A549 (cell line): ENCODE measurements around the gene PRTG. TPM values are rescaled to one million over a fixed set of nuclear protein-coding genes. Genes with fewer than 3 reads are reported as not detected.

Experiments
- ATAC-seq, 2 experiments: fragments of 200-7000 bp in 1 of 2; fragments of >200 bp in 1 of 2; cut with Nextera tagmentation in 1 of 2; cut with Tn5 transposase in 1 of 2; 3 replicates each; pipeline versions ENCODE4 v1.8.0 to v1.9.1; 2018 to 2020; ENCODE audit warnings: mild to moderate bottlenecking in 1 of 2, moderate library complexity in 1 of 2
- CTCF ChIA-PET: fragments of 300-600 bp; sonication (Branson Sonifier 250); formaldehyde crosslinking; extraction: SDS; loops from one replicate; lab custom pipeline; 2021; ENCODE audit warnings: antibody characterized with exemption, inconsistent platforms; lab: Yijun Ruan, JAX
- POLR2A ChIA-PET: fragments of 350-600 bp; formaldehyde crosslinking; extraction: SDS; loops from one replicate; lab custom pipeline; 2021; ENCODE audit warnings: antibody characterized with exemption, inconsistent platforms; lab: Yijun Ruan, JAX
- DNase-seq, 2 experiments: peaks; one replicate each; pipeline versions ENCODE4 v3.0.0 to v3.0.0-alpha.2; 2011 to 2016; ENCODE audit warnings: low read depth in 1 of 2, low spot score in 1 of 2
- FAIRE-seq: peaks from 2 replicates; lab custom pipeline; 2011; peaks lifted over from hg19 to GRCh38; lab: Jason Lieb, UNC
- H3K27ac ChIP-seq, 2 experiments: fragments of >200 bp; sonication (Bioruptor Twin); formaldehyde crosslinking; 3 replicates each; pipeline ENCODE4 v1.5.1; 2016 to 2017
- H3K4me1 ChIP-seq: fragments of >200 bp; sonication (Bioruptor Twin); formaldehyde crosslinking; 3 replicates; pipeline ENCODE4 v1.6.1; 2016
- H3K4me2 ChIP-seq: fragments of >200 bp; sonication (Bioruptor Twin); formaldehyde crosslinking; 3 replicates; pipeline ENCODE4 v1.6.1; 2016
- H3K4me3 ChIP-seq: fragments of >200 bp; sonication (Bioruptor Twin); formaldehyde crosslinking; 3 replicates; pipeline ENCODE4 v1.5.1; 2016
- H3K9me3 ChIP-seq: fragments of >200 bp; sonication (Bioruptor Twin); formaldehyde crosslinking; 3 replicates; pipeline ENCODE4 v1.6.1; 2016
- E2F6 ChIP-seq: IDR thresholded peaks from 2 replicates; pipeline ENCODE4 v1.6.1; 2012; ENCODE audit warnings: low read depth, borderline replicate concordance
- EHMT2 ChIP-seq: fragments of 200-600 bp; sonication (generic); IDR thresholded peaks from 2 replicates; pipeline ENCODE4 v1.6.1; 2016; ENCODE audit warnings: antibody characterized with exemption, low read depth, mild to moderate bottlenecking, moderate library complexity
- ELK1 ChIP-seq: fragments of 150-350 bp; IDR thresholded peaks from 2 replicates; pipeline ENCODE4 v1.6.1; 2014; ENCODE audit warnings: low read depth, mild to moderate bottlenecking, low read length
- FOSB ChIP-seq: fragments of 250-450 bp; sonication (Bioruptor Pico); IDR thresholded peaks from 2 replicates; pipeline ENCODE4 v1.5.0; 2020; ENCODE audit warnings: mild to moderate bottlenecking, moderate library complexity
- FOXS1 ChIP-seq: fragments of 250-450 bp; sonication (Bioruptor Pico); IDR thresholded peaks from 2 replicates; pipeline ENCODE4 v1.5.0; 2020; ENCODE audit warnings: mild to moderate bottlenecking, moderate library complexity
- HDAC2 ChIP-seq: fragments of 200-600 bp; sonication (generic); IDR thresholded peaks from 2 replicates; pipeline ENCODE4 v1.6.1; 2016
- HMGXB4 ChIP-seq: fragments of 250-450 bp; sonication (Bioruptor Pico); IDR thresholded peaks from 2 replicates; pipeline ENCODE4 v1.5.0; 2021; ENCODE audit warnings: mild to moderate bottlenecking, moderate library complexity, borderline replicate concordance
- JUNB ChIP-seq: fragments of >200 bp; sonication (Bioruptor Twin); formaldehyde crosslinking; IDR thresholded peaks from 2 replicates; pipeline ENCODE4 v1.6.1; 2016
- MAZ ChIP-seq: fragments of 150-350 bp; IDR thresholded peaks from 2 replicates; pipeline ENCODE4 v1.6.1; 2014; ENCODE audit warnings: antibody characterized with exemption, low read depth, low read length, borderline replicate concordance
- PBX3 ChIP-seq: IDR thresholded peaks from 2 replicates; pipeline ENCODE4 v1.6.1; 2012
- POLR2AphosphoS2 ChIP-seq: conservative IDR thresholded peaks from 2 replicates; pipeline ENCODE4 v1.6.1; 2012; ENCODE audit warnings: low read length, improper control_type of control experiment, inconsistent platforms
- RARB ChIP-seq: fragments of 250-450 bp; sonication (Bioruptor Pico); IDR thresholded peaks from 2 replicates; pipeline ENCODE4 v1.8.0; 2021; ENCODE audit warnings: mild to moderate bottlenecking, moderate library complexity
- USF2 ChIP-seq: fragments of 450-650 bp; IDR thresholded peaks from 2 replicates; pipeline ENCODE4 v1.6.1; 2014; ENCODE audit warnings: antibody characterized with exemption
- WGBS: methylation state at CpG from one replicate; pipeline ENCODE4 v1.1.6; 2017; ENCODE audit errors: missing lambda C conversion rate; 5-methylcytosine and 5-hydroxymethylcytosine counted together
- polyA plus RNA-seq, 4 experiments: library from polyadenylated mRNA; depleted of rRNA in 3 of 4; stranded (reverse); fragments of >200 nt; fragmentation: RNase III in 1 of 4; extraction: RNeasy Plus Mini Kit Qiagen cat#74134 plus additional on column Dnase treatment in 1 of 4; gene quantifications; 2 replicates in 3 of 4; 3 replicates in 1 of 4; pipeline ENCODE4 v1.2.3, GENCODE V29; 2011 to 2017

The PRTG gene
- polyA plus RNA-seq, 2 of the 4 experiments (the other 2 are of a cell fraction), result 5.5 to 10.7 TPM

- no peak for TF ChIP-seq HMGXB4 (CRISPR knock-in tag)
- TF ChIP-seq ELK1, result no peak
Measured at GRCh38 chr15:55770806-55771205, 27.9 kb upstream of the PRTG start (continued).

- no peak overlapping the region for H3K27ac ChIP-seq
- no peaks in the 10 kb centered on the region for H3K4me1 ChIP-seq
- ChIA-PET CTCF (interaction anchor here (4.0 kb wide), 1 partner anchor 12 kb away, joined by 10 read pairs; no protein-coding TSS in a partner anchor), POLR2A (no interaction called here)
- no peaks in the 10 kb centered on the region for H3K9me3 ChIP-seq
- DNase-seq (no peak), ATAC-seq (no peak), FAIRE-seq (no peak)
- no peak overlapping the region for H3K4me3 ChIP-seq
- TF ChIP-seq POLR2AphosphoS2, result no peak
- no peak for TF ChIP-seq FOSB (CRISPR knock-in tag)
- no peak for TF ChIP-seq RARB (CRISPR knock-in tag)
- no peak for TF ChIP-seq JUNB
- TF ChIP-seq EHMT2, result no peak
- no peak overlapping the region for H3K4me2 ChIP-seq
- WGBS, result 87% methylated on average over 4 of the region's 4 CpGs
Measured at GRCh38 chr15:55770261-55770660, 27.3 kb upstream of the PRTG start.

- ChIA-PET POLR2A (interaction anchor here (1.0 kb wide), 1 partner anchor 20 kb away, joined by 3 read pairs; no protein-coding TSS in a partner anchor), CTCF (interaction anchor here (0.6 kb wide), 1 partner anchor 14 kb away, joined by 3 read pairs; no protein-coding TSS in a partner anchor)
- H3K27ac ChIP-seq, result no peak overlapping the region
- TF ChIP-seq FOXS1 (CRISPR knock-in tag) (no peak), FOSB (CRISPR knock-in tag) (no peak), JUNB (no peak), PBX3 (no peak), E2F6 (no peak), HDAC2 (no peak)
- FAIRE-seq, result no peak
- no peaks in the 10 kb centered on the region for H3K4me1 ChIP-seq
- no peak overlapping the region for H3K4me3 ChIP-seq
- H3K9me3 ChIP-seq, result no peaks in the 10 kb centered on the region
- 73% methylated on average over 10 of the region's 10 CpGs for WGBS
- DNase-seq, result no peak
- no peak for ATAC-seq
- no peak overlapping the region for H3K4me2 ChIP-seq
Measured at GRCh38 chr15:55768670-55769185, 25.8 kb upstream of the PRTG start.

GRCh38 chr15:55766676-55767075, 23.7 kb upstream of the PRTG start:
- Histone ChIP-seq H3K4me1 (no peaks in the 10 kb centered on the region), H3K4me2 (no peak overlapping the region), H3K27ac (no peak overlapping the region), H3K4me3 (no peak overlapping the region), H3K9me3 (no peaks in the 10 kb centered on the region)
- ATAC-seq, result no peak
- ChIA-PET POLR2A (no interaction called here), CTCF (no interaction called here)
- FAIRE-seq, result no peak
- WGBS, result 75% methylated on average over 4 of the region's 4 CpGs
- no peak for TF ChIP-seq MAZ
- TF ChIP-seq, all 56 proteins: peak for 0
- DNase-seq, result no peak

- no peak overlapping the region for H3K27ac ChIP-seq
- TF ChIP-seq HDAC2 (no peak), USF2 (peak; percentile 33; the same call in 1 of the 2 replicates)
- ChIA-PET POLR2A (no interaction called here), CTCF (no interaction called here)
- no peak overlapping the region for H3K4me2 ChIP-seq
- no peak overlapping the region for H3K4me3 ChIP-seq
- H3K4me1 ChIP-seq, result no peaks in the 10 kb centered on the region
- H3K9me3 ChIP-seq, result no peaks in the 10 kb centered on the region
- 76% methylated on average over 6 of the region's 6 CpGs for WGBS
- DNase-seq (peak in 1 of 2 experiments; percentile 38), ATAC-seq (peak; percentile 69 to 90; a peak in 5 of 6 replicates), FAIRE-seq (no peak)
Measured at GRCh38 chr15:55764398-55764797, 21.4 kb upstream of the PRTG start.
